Parathyroid adenoma (tissue), 2 donors: ENCODE data around the gene MOCS3.

ENCODE experiments used
- H2AFZ ChIP-seq: fragments of 300-600 bp; sonication (generic); one replicate; pipeline ENCODE4 v1.7.0; 2017; ENCODE audit warnings: antibody characterized with exemption, mild to moderate bottlenecking
- H3K27ac ChIP-seq: fragments of 300-600 bp; sonication (generic); one replicate; pipeline ENCODE4 v1.7.0; 2017
- H3K27me3 ChIP-seq: fragments of 300-600 bp; sonication (generic); one replicate; pipeline ENCODE4 v1.7.0; 2017; ENCODE audit warnings: low read length; ENCODE audit not compliant: control insufficient read depth, insufficient read depth
- H3K36me3 ChIP-seq: fragments of 300-600 bp; sonication (generic); one replicate; pipeline ENCODE4 v1.7.0; 2017; ENCODE audit warnings: low read length; ENCODE audit not compliant: control insufficient read depth, insufficient read depth
- H3K4me1 ChIP-seq: fragments of 300-600 bp; sonication (generic); one replicate; pipeline ENCODE4 v1.7.0; 2017; ENCODE audit warnings: control low read depth
- H3K4me2 ChIP-seq: fragments of 300-600 bp; sonication (generic); one replicate; pipeline ENCODE4 v1.7.0; 2017; ENCODE audit warnings: low read length
- H3K4me3 ChIP-seq: fragments of 300-600 bp; sonication (generic); one replicate; pipeline ENCODE4 v1.7.0; 2017; ENCODE audit warnings: low read depth, low read length
- H3K79me2 ChIP-seq: fragments of 300-600 bp; sonication (generic); one replicate; pipeline ENCODE4 v1.7.0; 2017; ENCODE audit warnings: control low read depth
- H3K9ac ChIP-seq: fragments of 300-600 bp; sonication (generic); one replicate; pipeline ENCODE4 v1.7.0; 2017; ENCODE audit warnings: mild to moderate bottlenecking
- H3K9me3 ChIP-seq: fragments of 300-600 bp; sonication (generic); one replicate; pipeline ENCODE4 v1.7.0; 2017; ENCODE audit warnings: low read length; ENCODE audit not compliant: control insufficient read depth
- CTCF ChIP-seq: fragments of 300-600 bp; sonication (generic); IDR thresholded peaks from one replicate; pipeline ENCODE4 v1.7.0; 2017; ENCODE audit warnings: antibody characterized with exemption, mild to moderate bottlenecking
- donor health status: primary hyperparathyroidism.

MOCS3 gene

DNA sequence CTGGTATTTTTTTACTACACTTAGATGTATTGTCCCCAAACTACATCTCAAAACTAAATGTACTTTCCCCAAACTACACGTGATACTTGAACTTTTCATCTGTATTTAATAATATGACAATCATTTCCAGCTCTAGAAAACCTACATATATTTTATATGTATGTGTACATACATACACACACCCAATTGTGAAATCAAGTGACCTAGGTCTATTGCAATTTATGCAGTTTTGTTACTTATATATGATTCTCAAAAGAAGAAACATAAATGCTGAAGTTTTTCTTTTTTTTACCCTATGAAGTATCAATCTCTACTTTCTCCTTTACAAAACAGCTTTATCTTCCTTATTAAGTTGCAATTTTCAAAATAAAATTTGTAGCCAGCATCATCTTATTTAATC lies 32.1 kb upstream of the MOCS3 start:
- no peaks in the 10 kb centered on the region for H3K9me3 ChIP-seq

GRCh38 chr20:50928469-50928868 lies 30.1 kb upstream of the MOCS3 start:
- peaks cover 36% of the 10 kb centered on the region for H3K79me2 ChIP-seq
- H2AFZ ChIP-seq: no peak overlapping the region
- no peaks in the 10 kb centered on the region for H3K36me3 ChIP-seq
- peaks cover 24% of the 10 kb centered on the region for H3K4me1 ChIP-seq
- no peak overlapping the region for H3K27ac ChIP-seq
- H3K4me3 ChIP-seq: peak overlapping the region; percentile 2
- peak overlapping the region; percentile 75 for H3K4me2 ChIP-seq
- no peak overlapping the region for H3K9ac ChIP-seq
- no peaks in the 10 kb centered on the region for H3K9me3 ChIP-seq
- TF ChIP-seq CTCF: no peak
- no peaks in the 10 kb centered on the region for H3K27me3 ChIP-seq

More for the DNA sequence above, 32.1 kb upstream of the MOCS3 start:
- Histone ChIP-seq H3K36me3 (no peaks in the 10 kb centered on the region), H3K9ac (no peak overlapping the region), H3K27ac (no peak overlapping the region), H3K4me1 (peaks cover 29% of the 10 kb centered on the region), H2AFZ (no peak overlapping the region), H3K27me3 (no peaks in the 10 kb centered on the region), H3K79me2 (peaks cover 51% of the 10 kb centered on the region), H3K4me3 (no peak overlapping the region), H3K4me2 (no peak overlapping the region)
- TF ChIP-seq CTCF: no peak

DNA sequence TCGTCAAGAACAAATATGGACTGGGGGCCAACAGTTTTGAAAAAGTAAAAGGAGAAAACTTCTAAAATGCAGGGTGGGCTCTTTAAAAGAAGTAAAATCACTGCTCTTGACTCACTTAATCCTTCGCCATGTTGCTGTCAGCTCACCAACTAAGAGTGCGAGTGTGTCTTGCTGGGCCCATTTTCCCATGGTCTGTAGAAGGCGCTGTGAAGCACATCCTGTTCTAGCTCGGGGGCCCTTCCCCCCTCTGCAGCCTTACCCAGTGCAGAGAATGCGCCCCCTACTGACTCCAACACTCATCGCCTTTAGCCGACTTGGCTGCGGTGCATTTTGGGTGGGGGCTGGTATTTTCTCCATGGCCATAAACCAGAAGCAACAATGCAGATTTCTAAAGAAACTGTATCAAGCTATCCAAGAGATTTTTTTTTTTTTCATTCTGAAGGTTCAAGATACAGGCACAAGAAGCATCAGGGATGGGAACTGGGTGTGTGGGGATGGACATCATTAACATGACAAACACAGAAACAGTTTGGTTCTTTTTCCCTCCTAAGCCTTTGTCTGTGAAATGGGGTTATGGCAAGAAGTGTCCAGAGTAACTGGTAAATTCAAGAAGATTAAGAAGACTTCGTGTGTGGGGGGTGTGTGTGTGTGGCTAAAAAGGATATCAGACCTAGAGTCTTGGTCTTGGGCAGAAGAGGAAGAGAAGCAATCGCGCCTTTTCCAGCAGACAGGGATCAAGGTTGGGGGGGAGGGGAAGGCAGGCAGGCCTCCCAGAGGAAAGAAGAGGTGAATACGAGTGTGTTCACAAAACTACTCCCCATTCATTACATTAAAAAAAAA lies 29.1 kb upstream of the MOCS3 start:
- H3K4me1 ChIP-seq: peaks cover 24% of the 10 kb centered on the region
- H3K4me2 ChIP-seq: peak overlapping the region; percentile 75
- no peaks in the 10 kb centered on the region for H3K27me3 ChIP-seq
- no peak overlapping the region for H2AFZ ChIP-seq
- H3K79me2 ChIP-seq: peaks cover 30% of the 10 kb centered on the region
- H3K36me3 ChIP-seq: no peaks in the 10 kb centered on the region
- peak; percentile 97 for TF ChIP-seq CTCF
- no peak overlapping the region for H3K9ac ChIP-seq
- peak overlapping the region; percentile 37 for H3K27ac ChIP-seq
- no peaks in the 10 kb centered on the region for H3K9me3 ChIP-seq
- H3K4me3 ChIP-seq: peak overlapping the region; percentile 66

DNA sequence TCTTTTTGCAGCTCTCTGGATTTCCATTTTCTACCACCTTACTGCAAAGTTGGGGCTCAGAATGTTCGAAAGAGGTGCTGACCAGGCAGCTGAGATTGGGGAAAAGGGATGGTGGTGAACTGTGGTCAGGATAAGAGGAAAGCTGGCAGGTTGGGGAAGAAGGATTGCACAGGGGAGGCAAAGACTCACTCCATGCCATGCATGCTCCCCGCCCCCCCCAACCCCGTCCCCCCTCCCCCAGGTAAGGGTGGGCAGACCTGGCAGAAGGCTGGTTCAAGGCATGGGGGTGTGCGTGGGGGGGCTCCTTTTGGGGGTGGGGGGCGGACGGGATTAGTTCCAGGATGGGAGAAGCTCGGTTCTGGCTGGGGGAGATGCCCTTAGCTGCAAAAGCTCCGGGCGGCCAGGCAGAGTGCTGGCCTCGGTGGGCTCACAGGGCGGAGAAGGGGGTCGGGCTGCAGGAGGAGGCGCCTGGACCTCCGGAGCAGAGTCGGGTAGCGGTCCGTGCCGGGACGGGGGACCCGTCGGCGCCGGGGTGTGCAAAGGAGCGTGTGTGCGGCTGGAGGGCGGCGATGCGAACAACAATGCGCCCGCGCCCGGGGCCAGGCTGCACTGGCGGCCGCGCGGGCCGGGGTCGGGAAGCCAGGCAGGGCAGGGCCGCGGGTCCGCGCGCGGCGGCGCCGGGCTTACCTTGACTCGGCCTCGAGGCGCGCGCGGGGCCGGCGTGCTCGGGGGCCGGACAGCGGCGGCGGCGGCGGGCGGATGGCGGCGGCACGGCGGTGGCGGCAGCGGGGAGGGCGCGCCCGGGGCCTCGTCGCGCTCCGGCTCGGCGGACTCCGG lies 28.3 kb upstream of the MOCS3 start:
- H3K4me1 ChIP-seq: peaks cover 18% of the 10 kb centered on the region
- H3K9ac ChIP-seq: no peak overlapping the region
- H3K36me3 ChIP-seq: no peaks in the 10 kb centered on the region

More for the DNA sequence above, 28.3 kb upstream of the MOCS3 start:
- no peak for TF ChIP-seq CTCF
- peak overlapping the region; percentile 40 for H2AFZ ChIP-seq
- H3K27ac ChIP-seq: peak overlapping the region; percentile 98
- no peaks in the 10 kb centered on the region for H3K9me3 ChIP-seq
- H3K4me2 ChIP-seq: peak overlapping the region; percentile 75
- peak overlapping the region; percentile 66 for H3K4me3 ChIP-seq
- no peaks in the 10 kb centered on the region for H3K27me3 ChIP-seq
- peaks cover 27% of the 10 kb centered on the region for H3K79me2 ChIP-seq
